ENCODE results near the gene TMEM11.

- TF ChIP-seq CTCF (IDR thresholded peaks at IDR 0.05; ENCODE audit: low read depth, low read length, missing input control), result no peak
- no peak for TF ChIP-seq RAD21 (IDR thresholded peaks at IDR 0.05)
- no peak for TF ChIP-seq YY1 (IDR thresholded peaks at IDR 0.05)
Observed at GRCh38 chr17:21201874-21202273, 12.1 kb downstream of the TMEM11 start.

Measured in liver (tissue), 3 donors.